CD4-positive, alpha-beta T cell (primary cell): ENCODE results near the gene CDK17. TPM values are rescaled to one million over a fixed set of nuclear protein-coding genes. Genes with fewer than 3 reads are reported as not detected.
"Not testable (repeated sequence)": the region's sequence is repeated elsewhere in the genome, so short reads cannot be mapped to it uniquely, and the experiment has no call there.

Source experiments
- ATAC-seq: fragments of 200-7000 bp; cut with Tn5 transposase; one replicate; pipeline ENCODE4 v1.10.0; 2022; ENCODE audit warnings: mild to moderate bottlenecking; ENCODE audit not compliant: poor library complexity
- CTCF ChIA-PET: fragments of 350-600 bp; sonication (Branson Sonifier 250); formaldehyde crosslinking; loops from one replicate; lab custom pipeline; 2021; ENCODE audit warnings: antibody characterized with exemption, inconsistent platforms; lab: Charles Lee
- POLR2A ChIA-PET: fragments of 350-600 bp; sonication (Branson Sonifier 250); formaldehyde crosslinking; loops from one replicate; lab custom pipeline; 2021; ENCODE audit warnings: antibody characterized with exemption, inconsistent platforms; lab: Charles Lee
- DNase-seq, 14 experiments: peaks; one replicate each; pipeline ENCODE4 v3.0.0-alpha.2; 2013 to 2020; ENCODE audit warnings: mixed read lengths in 2 of 14
- H3K27ac ChIP-seq, 2 donors: one replicate each; pipeline versions ENCODE4 v1.5.1 to v1.7.0; 2013; ENCODE audit warnings: low read length in 2 of 2, low read depth in 1 of 2, mild to moderate bottlenecking in 1 of 2
- H3K27me3 ChIP-seq, 2 experiments: 1 replicate in 1 of 2; 2 replicates in 1 of 2; pipeline versions ENCODE4 v1.6.1 to v1.7.0; 2013; ENCODE audit warnings: low read length in 2 of 2, control low read depth in 1 of 2, mild to moderate bottlenecking in 1 of 2, moderate library complexity in 1 of 2; ENCODE audit not compliant: insufficient read depth in 2 of 2, control insufficient read depth in 1 of 2
- H3K36me3 ChIP-seq: one replicate; pipeline ENCODE4 v1.6.1; 2013; ENCODE audit warnings: low read length, control low read depth; ENCODE audit not compliant: insufficient read depth
- H3K4me1 ChIP-seq: one replicate; pipeline ENCODE4 v1.6.1; 2013; ENCODE audit warnings: low read length, control low read depth; ENCODE audit not compliant: insufficient read depth
- H3K4me3 ChIP-seq: one replicate; pipeline ENCODE4 v1.5.1; 2013; ENCODE audit warnings: mild to moderate bottlenecking, low read length, moderate library complexity
- H3K9me3 ChIP-seq, 2 experiments: 1 replicate in 1 of 2; 2 replicates in 1 of 2; pipeline versions ENCODE4 v1.6.1 to v1.7.0; 2013; ENCODE audit warnings: low read length in 2 of 2, mild to moderate bottlenecking in 2 of 2, control low read depth in 1 of 2, moderate library complexity in 1 of 2; ENCODE audit not compliant: control insufficient read depth in 1 of 2, insufficient read depth in 1 of 2
- H3K27ac Mint-ChIP-seq: one replicate; pipeline ENCODE4 v1.8.0; 2020; ENCODE audit warnings: mixed read lengths
- H3K27me3 Mint-ChIP-seq: one replicate; pipeline ENCODE4 v1.8.0; 2021; ENCODE audit warnings: mixed read lengths
- H3K36me3 Mint-ChIP-seq: one replicate; pipeline ENCODE4 v1.8.0; 2021; ENCODE audit warnings: low read depth, mixed read lengths
- H3K4me1 Mint-ChIP-seq: one replicate; pipeline ENCODE4 v1.8.0; 2021; ENCODE audit warnings: low read depth, mixed read lengths
- H3K4me3 Mint-ChIP-seq: one replicate; pipeline ENCODE4 v1.8.0; 2020; ENCODE audit warnings: mild to moderate bottlenecking, mixed read lengths
- H3K9me3 Mint-ChIP-seq: one replicate; pipeline ENCODE4 v1.8.0; 2020; ENCODE audit warnings: mixed read lengths
- intact Hi-C, 2 experiments: fragments of 100-400 bp; cut with DNase I in 1 of 2; cut with micrococcal nuclease in 1 of 2; formaldehyde crosslinking; loops; one replicate each; pipeline versions ENCODE4 v1.15.1 to v1.9.0; 2023 to 2025; cut with DNase I, micrococcal nuclease
- total RNA-seq, 174 experiments: library from RNA in 2 of 174; stranded (reverse) in 2 of 174; gene quantifications; one replicate each; pipeline ENCODE4 v1.2.3 and lab custom pipeline; 2021 to 2026
- TF ChIP-seq, protein P1 (sequence below): fragments of 200-600 bp; IDR thresholded peaks from one replicate; pipeline ENCODE4 v1.8.0; 2022; ENCODE audit warnings: antibody characterized with exemption, mild to moderate bottlenecking

The CDK17 gene
- total RNA-seq, 2 experiments from 2014 or later: 112 to 113 TPM

GRCh38 chr12:96404696-96405095 lies 4.5 kb upstream of the CDK17 start:
- ChIA-PET POLR2A (interaction anchor here (1.1 kb wide), 1 partner anchor 112 kb away, joined by 3 read pairs; no protein-coding TSS in a partner anchor), CTCF (no interaction called here)
- Histone ChIP-seq H3K27ac (no peak overlapping the region), H3K4me3 (no peak overlapping the region), H3K27me3 (no peaks in the 10 kb centered on the region), H3K4me1 (peaks cover 12% of the 10 kb centered on the region), H3K9me3 (no peaks in the 10 kb centered on the region), H3K36me3 (no peaks in the 10 kb centered on the region)
- no peak overlapping the region for H3K4me3 Mint-ChIP-seq
- intact Hi-C loops: loop anchor here (5.0 kb wide), 2 partner anchors 33 to 98 kb away; no protein-coding TSS in a partner anchor
- no peak for ATAC-seq
- H3K36me3 Mint-ChIP-seq: peaks cover 16% of the 10 kb centered on the region
- peaks cover 10% of the 10 kb centered on the region for H3K4me1 Mint-ChIP-seq
- TF ChIP-seq, protein P1, sequence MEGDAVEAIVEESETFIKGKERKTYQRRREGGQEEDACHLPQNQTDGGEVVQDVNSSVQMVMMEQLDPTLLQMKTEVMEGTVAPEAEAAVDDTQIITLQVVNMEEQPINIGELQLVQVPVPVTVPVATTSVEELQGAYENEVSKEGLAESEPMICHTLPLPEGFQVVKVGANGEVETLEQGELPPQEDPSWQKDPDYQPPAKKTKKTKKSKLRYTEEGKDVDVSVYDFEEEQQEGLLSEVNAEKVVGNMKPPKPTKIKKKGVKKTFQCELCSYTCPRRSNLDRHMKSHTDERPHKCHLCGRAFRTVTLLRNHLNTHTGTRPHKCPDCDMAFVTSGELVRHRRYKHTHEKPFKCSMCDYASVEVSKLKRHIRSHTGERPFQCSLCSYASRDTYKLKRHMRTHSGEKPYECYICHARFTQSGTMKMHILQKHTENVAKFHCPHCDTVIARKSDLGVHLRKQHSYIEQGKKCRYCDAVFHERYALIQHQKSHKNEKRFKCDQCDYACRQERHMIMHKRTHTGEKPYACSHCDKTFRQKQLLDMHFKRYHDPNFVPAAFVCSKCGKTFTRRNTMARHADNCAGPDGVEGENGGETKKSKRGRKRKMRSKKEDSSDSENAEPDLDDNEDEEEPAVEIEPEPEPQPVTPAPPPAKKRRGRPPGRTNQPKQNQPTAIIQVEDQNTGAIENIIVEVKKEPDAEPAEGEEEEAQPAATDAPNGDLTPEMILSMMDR: no peak
- no peaks in the 10 kb centered on the region for H3K27me3 Mint-ChIP-seq
- DNase-seq: no peak
- H3K9me3 Mint-ChIP-seq: no peaks in the 10 kb centered on the region
- no peak overlapping the region for H3K27ac Mint-ChIP-seq

DNA sequence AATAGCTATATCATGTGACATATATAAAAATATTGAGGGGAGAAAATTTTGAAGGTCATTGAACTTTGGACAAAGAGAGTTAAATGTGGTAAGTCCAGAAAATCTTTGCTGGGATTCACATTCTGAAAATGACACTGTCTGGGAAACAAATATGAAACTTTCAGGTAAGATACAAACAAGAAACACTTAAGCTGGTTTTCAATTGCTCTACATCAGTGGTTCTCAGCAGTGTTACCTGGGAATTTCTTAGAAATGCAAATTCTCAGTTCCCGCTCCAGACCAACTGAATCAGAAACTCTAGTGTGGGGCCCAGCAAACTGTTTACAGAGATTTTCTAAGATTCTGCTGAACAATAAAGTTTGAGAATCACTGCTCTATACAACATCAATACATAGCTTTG lies 3.6 kb upstream of the CDK17 start:
- no peaks in the 10 kb centered on the region for H3K27me3 ChIP-seq
- no peak overlapping the region for H3K4me3 Mint-ChIP-seq
- peaks cover 12% of the 10 kb centered on the region for H3K4me1 Mint-ChIP-seq
- TF ChIP-seq, protein P1: no peak
- no peaks in the 10 kb centered on the region for H3K27me3 Mint-ChIP-seq
- no peaks in the 10 kb centered on the region for H3K9me3 Mint-ChIP-seq
- H3K4me3 ChIP-seq: no peak overlapping the region
- H3K27ac Mint-ChIP-seq: no peak overlapping the region
- H3K9me3 ChIP-seq: no peaks in the 10 kb centered on the region
- intact Hi-C loops: loop anchor here (5.0 kb wide), 2 partner anchors 33 to 98 kb away; no protein-coding TSS in a partner anchor
- H3K36me3 ChIP-seq: no peaks in the 10 kb centered on the region
- no peak for DNase-seq
- ChIA-PET POLR2A (interaction anchor here (0.8 to 1.4 kb wide), 3 partner anchors 16 to 113 kb away, joined by 3 to 5 read pairs (median 3); no protein-coding TSS in a partner anchor), CTCF (interaction anchor here (0.8 kb wide), 1 partner anchor 15 kb away, joined by 3 read pairs; no protein-coding TSS in a partner anchor)
- H3K27ac ChIP-seq: no peak overlapping the region
- ATAC-seq: no peak
- H3K36me3 Mint-ChIP-seq: peaks cover 22% of the 10 kb centered on the region
- peaks cover 12% of the 10 kb centered on the region for H3K4me1 ChIP-seq

- intact Hi-C loops: loop anchor here (5.0 kb wide), 2 partner anchors 35 to 100 kb away; no protein-coding TSS in a partner anchor
- not testable (repeated sequence) for H3K9me3 Mint-ChIP-seq, DNase-seq, H3K27ac ChIP-seq, H3K27me3 ChIP-seq, H3K27ac Mint-ChIP-seq, H3K9me3 ChIP-seq, ATAC-seq, H3K4me3 Mint-ChIP-seq, H3K27me3 Mint-ChIP-seq, H3K36me3 ChIP-seq, H3K4me3 ChIP-seq
- ChIA-PET POLR2A (interaction anchor here (4.6 kb wide), 1 partner anchor 43 kb away, joined by 57 read pairs; no protein-coding TSS in a partner anchor), CTCF (interaction anchor here (1.6 kb wide), 1 partner anchor 10 kb away, joined by 4 read pairs; no protein-coding TSS in a partner anchor)
- H3K4me1 ChIP-seq: peaks cover 12% of the 10 kb centered on the region
- Mint-ChIP-seq H3K4me1 (peaks cover 26% of the 10 kb centered on the region), H3K36me3 (peaks cover 32% of the 10 kb centered on the region)
Measured at GRCh38 chr12:96402522-96402921, 2.3 kb upstream of the CDK17 start.
